Mesothelial cell of epicardium (in vitro differentiated cells): ENCODE data around the gene TPRN. TPM values are rescaled to one million over a fixed set of nuclear protein-coding genes. Genes with fewer than 3 reads are reported as not detected.

Experiments used
- DNase-seq, 2 experiments: peaks; one replicate each; pipeline ENCODE4 v3.0.0; 2021; ENCODE audit warnings: low spot score in 2 of 2; ENCODE audit not compliant: unreplicated experiment in 2 of 2
- H3K27ac Mint-ChIP-seq: 2 replicates; pipeline ENCODE4 v1.8.0; 2021; ENCODE audit warnings: mixed read lengths
- H3K27me3 Mint-ChIP-seq: 2 replicates; pipeline ENCODE4 v1.8.0; 2021; ENCODE audit warnings: low read depth, mixed read lengths
- H3K36me3 Mint-ChIP-seq: 2 replicates; pipeline ENCODE4 v1.8.0; 2021; ENCODE audit warnings: mixed read lengths
- H3K4me1 Mint-ChIP-seq: 2 replicates; pipeline ENCODE4 v1.8.0; 2021; ENCODE audit warnings: mixed read lengths
- H3K4me3 Mint-ChIP-seq: 2 replicates; pipeline ENCODE4 v1.8.0; 2021; ENCODE audit warnings: mild to moderate bottlenecking, moderate library complexity, mixed read lengths
- H3K9me3 Mint-ChIP-seq: 2 replicates; pipeline ENCODE4 v1.8.0; 2021; ENCODE audit warnings: mixed read lengths
- CTCF ChIP-seq: fragments of 200-600 bp; sonication (generic); IDR thresholded peaks from one replicate; pipeline ENCODE4 v1.5.0; 2021; ENCODE audit warnings: antibody characterized with exemption; ENCODE audit not compliant: unreplicated experiment
- total RNA-seq: library from RNA; stranded (reverse); gene quantifications from 3 replicates; pipeline ENCODE4 v1.2.1, GENCODE V29; 2021

The TPRN gene
- total RNA-seq, 1 donor from 2014 or later, result 16.7 TPM

- Mint-ChIP-seq H3K4me1 (peaks cover 9% of the 10 kb centered on the region), H3K27ac (no peak overlapping the region), H3K27me3 (peaks cover 4% of the 10 kb centered on the region), H3K36me3 (no peaks in the 10 kb centered on the region), H3K4me3 (peak overlapping the region; percentile 8), H3K9me3 (no peaks in the 10 kb centered on the region)
- no peak for DNase-seq
- TF ChIP-seq CTCF, result no peak
Measured at GRCh38 chr9:137226338-137227053, 26.0 kb upstream of the TPRN start.

- Mint-ChIP-seq H3K36me3 (no peaks in the 10 kb centered on the region), H3K9me3 (no peaks in the 10 kb centered on the region), H3K27ac (no peak overlapping the region), H3K4me1 (peaks cover 9% of the 10 kb centered on the region), H3K4me3 (peak overlapping the region; percentile 22), H3K27me3 (peaks cover 4% of the 10 kb centered on the region)
- DNase-seq, result no peak
- TF ChIP-seq CTCF, result no peak
Measured at GRCh38 chr9:137225699-137226331, 25.3 kb upstream of the TPRN start.

GRCh38 chr9:137224830-137225694 is 24.5 kb upstream of the TPRN start, which contains the start of gene CYSRT1:
CYSRT1 (plus strand) TSS chr9:137225174; CDS start chr9:137225622, 448 bp downstream.
- Mint-ChIP-seq H3K36me3 (no peaks in the 10 kb centered on the region), H3K27me3 (peaks cover 4% of the 10 kb centered on the region), H3K4me3 (peak within 1 kb of the TSS; percentile 82), H3K4me1 (peaks cover 9% of the 10 kb centered on the region), H3K9me3 (no peaks in the 10 kb centered on the region), H3K27ac (peak within 1 kb of the TSS; percentile 66)
- no peak for DNase-seq
- TF ChIP-seq CTCF, result no peak

GRCh38 chr9:137223078-137223970 is 22.8 kb upstream of the TPRN start:
- Mint-ChIP-seq H3K9me3 (no peaks in the 10 kb centered on the region), H3K27ac (peak overlapping the region; percentile 86), H3K4me1 (peaks cover 9% of the 10 kb centered on the region), H3K4me3 (peak overlapping the region; percentile 82), H3K36me3 (no peaks in the 10 kb centered on the region), H3K27me3 (peaks cover 4% of the 10 kb centered on the region)
- TF ChIP-seq CTCF, result no peak
- DNase-seq, result peak; percentile 91 to 93
